Spleen (tissue), 11 donors: Measurements from ENCODE around the gene GADL1. TPM values are rescaled to one million over a fixed set of nuclear protein-coding genes. Genes with fewer than 3 reads are reported as not detected.

ENCODE experiments used
- DNase-seq: peaks from one replicate; pipeline ENCODE4 v3.0.0-alpha.2; 2020
- H3K27ac ChIP-seq, 8 donors: fragments of 200-600 bp; sonication (generic) in 7 of 8; 1 replicate in 4 of 8; 2 replicates in 4 of 8; pipeline versions ENCODE4 v1.5.0 to v1.8.0; 2016 to 2021; ENCODE audit warnings: inconsistent platforms in 4 of 8, mild to moderate bottlenecking in 4 of 8, moderate library complexity in 1 of 8
- H3K27me3 ChIP-seq, 7 donors: fragments of 200-600 bp; sonication (generic) in 6 of 7; replicated peaks in 1 of 7; 1 replicate in 4 of 7; 2 replicates in 3 of 7; pipeline versions ENCODE4 v1.5.0 to v1.8.0; 2016 to 2021; ENCODE audit warnings: inconsistent platforms in 3 of 7, mild to moderate bottlenecking in 1 of 7
- H3K36me3 ChIP-seq, 6 donors: fragments of 200-600 bp; sonication (generic) in 5 of 6; 1 replicate in 4 of 6; 2 replicates in 2 of 6; pipeline versions ENCODE4 v1.5.0 to v1.8.0; 2016 to 2021; ENCODE audit warnings: inconsistent platforms in 2 of 6
- H3K4me1 ChIP-seq, 6 donors: fragments of 200-600 bp; sonication (generic) in 5 of 6; 1 replicate in 3 of 6; 2 replicates in 3 of 6; pipeline versions ENCODE4 v1.5.0 to v1.8.0; 2016 to 2021; ENCODE audit warnings: inconsistent platforms in 3 of 6
- H3K4me3 ChIP-seq, 8 donors: fragments of 200-600 bp; sonication (generic) in 7 of 8; 1 replicate in 4 of 8; 2 replicates in 4 of 8; pipeline versions ENCODE4 v1.5.0 to v1.8.0; 2016 to 2021; ENCODE audit warnings: inconsistent platforms in 4 of 8, mild to moderate bottlenecking in 4 of 8, moderate library complexity in 2 of 8
- H3K9me3 ChIP-seq, 8 donors: fragments of 200-600 bp; sonication (generic) in 7 of 8; 1 replicate in 4 of 8; 2 replicates in 4 of 8; pipeline versions ENCODE4 v1.5.0 to v1.8.0; 2016 to 2021; ENCODE audit warnings: inconsistent platforms in 4 of 8
- CTCF ChIP-seq, 11 experiments: fragments of 200-600 bp in 7 of 11; fragments of 450-650 bp in 4 of 11; sonication (generic) in 4 of 11; IDR thresholded peaks in 8 of 11; conservative IDR thresholded peaks in 3 of 11; 1 replicate in 7 of 11; 2 replicates in 4 of 11; pipeline versions ENCODE4 v1.4.0 to v1.8.0; 2016 to 2021; ENCODE audit warnings: antibody characterized with exemption in 11 of 11, inconsistent platforms in 4 of 11, mild to moderate bottlenecking in 1 of 11
- POLR2A ChIP-seq, 3 donors: fragments of 450-650 bp; IDR thresholded peaks; one replicate each; pipeline ENCODE4 v1.5.1; 2017; ENCODE audit warnings: antibody characterized with exemption in 3 of 3, mild to moderate bottlenecking in 1 of 3
- POLR2AphosphoS5 ChIP-seq, 3 donors: sonication (generic); formaldehyde crosslinking; IDR thresholded peaks; one replicate each; pipeline ENCODE4 v1.5.1; 2017; ENCODE audit warnings: antibody characterized with exemption in 3 of 3
- WGBS, 5 donors: extraction: QIAGEN DNeasy Blood & Tissue Kit in 3 of 5; methylation state at CpG; one replicate each; pipeline versions ENCODE4 v1.1.5 to v1.1.7; 2013 to 2018; 5-methylcytosine and 5-hydroxymethylcytosine counted together
- intact Hi-C: fragments of 100-400 bp; cut with DNase I; formaldehyde crosslinking; loops from one replicate; pipeline ENCODE4 v1.15.0; 2023; ENCODE audit warnings: low total_unique reads
- polyA plus RNA-seq, 3 donors: library from polyadenylated mRNA; stranded (reverse); fragments of 200-250 nt; gene quantifications; one replicate each; pipeline ENCODE4 v1.2.1, GENCODE V29; 2013
- total RNA-seq, 7 donors: library from RNA; depleted of rRNA in 3 of 7; stranded (reverse); fragments of >200 nt in 3 of 7; fragmentation: NEBNext Ultra II Directional in 4 of 7; extraction: Animal tissue kit (Norgen Biotek cat#: 25700) in 4 of 7; gene quantifications; one replicate each; pipeline versions ENCODE4 v1.1.0 to v1.2.1, GENCODE V29; 2016 to 2021
- donor health status: healthy with polysubstance abuse.
- donor health status: DM: no; HTN: no; CAD: no; lungs with moderate emphysema.
- donor health status: DM: no; HTN: no; CAD: no.
- donor health status: Bipolar disorder and iron deficiency.
- donor health status: healthy.
- donor health status: DM: no; HTN: no; CAD: no.
- donor health status: DM: yes; HTN: yes; CAD: no.

Gene GADL1
- total and polyA plus RNA-seq, 10 donors, result 0.02 to 0.16 (median 0.08) TPM; not detected in 6

GRCh38 chr3:30862004-30862403 is 32.5 kb downstream of the GADL1 start:
- no peaks in the 10 kb centered on the region for H3K4me1 ChIP-seq
- 81 to 91% (median 88%) methylated on average over 2 of the region's 2 CpGs for WGBS, 5 donors
- H3K27me3 ChIP-seq, result peaks cover 0 to 3% (median 0%) of the 10 kb centered on the region in 7 donors
- intact Hi-C loops, result no loop called here
- no peak overlapping the region for H3K27ac ChIP-seq
- no peak for TF ChIP-seq POLR2A (IDR thresholded peaks at IDR 0.05)
- TF ChIP-seq POLR2AphosphoS5 (IDR thresholded peaks at IDR 0.05), result no peak
- TF ChIP-seq CTCF (IDR thresholded peaks at IDR 0.05 in 8 of 11, conservative IDR thresholded peaks at IDR 0.05 in 3 of 11), result no peak
- no peak for DNase-seq
- H3K9me3 ChIP-seq, result no peaks in the 10 kb centered on the region
- no peaks in the 10 kb centered on the region for H3K36me3 ChIP-seq
- no peak overlapping the region for H3K4me3 ChIP-seq

GRCh38 chr3:30858894-30859389 is 35.5 kb downstream of the GADL1 start:
- Histone ChIP-seq H3K36me3 (no peaks in the 10 kb centered on the region), H3K4me1 (no peaks in the 10 kb centered on the region), H3K9me3 (no peaks in the 10 kb centered on the region), H3K4me3 (no peak overlapping the region), H3K27me3 (no peaks in the 10 kb centered on the region), H3K27ac (no peak overlapping the region)
- TF ChIP-seq POLR2AphosphoS5 (IDR thresholded peaks at IDR 0.05) (no peak), POLR2A (IDR thresholded peaks at IDR 0.05) (no peak), CTCF (IDR thresholded peaks at IDR 0.05 in 8 of 11, conservative IDR thresholded peaks at IDR 0.05 in 3 of 11) (no peak)
- 82 to 89% (median 85%) methylated on average over 5 of the region's 5 CpGs for WGBS, 5 donors
- intact Hi-C loops, result no loop called here
- no peak for DNase-seq

- H3K4me3 ChIP-seq, result no peak overlapping the region
- H3K9me3 ChIP-seq, result no peaks in the 10 kb centered on the region
- H3K27me3 ChIP-seq, result no peaks in the 10 kb centered on the region
- intact Hi-C loops, result no loop called here
- DNase-seq, result no peak
- TF ChIP-seq POLR2A (IDR thresholded peaks at IDR 0.05), result no peak
- no peak for TF ChIP-seq CTCF (IDR thresholded peaks at IDR 0.05 in 8 of 11, conservative IDR thresholded peaks at IDR 0.05 in 3 of 11)
- no peak for TF ChIP-seq POLR2AphosphoS5 (IDR thresholded peaks at IDR 0.05)
- WGBS, 5 donors, result 75 to 84% (median 80%) methylated on average over 6 of the region's 6 CpGs
- no peaks in the 10 kb centered on the region for H3K4me1 ChIP-seq
- no peak overlapping the region for H3K27ac ChIP-seq
- no peaks in the 10 kb centered on the region for H3K36me3 ChIP-seq
Measured at GRCh38 chr3:30855400-30856292, 38.8 kb downstream of the GADL1 start.

- no peaks in the 10 kb centered on the region for H3K27me3 ChIP-seq
- WGBS, 5 donors, result 74 to 89% (median 78%) methylated on average over 4 of the region's 4 CpGs
- H3K36me3 ChIP-seq, result no peaks in the 10 kb centered on the region
- no peak for DNase-seq
- H3K4me3 ChIP-seq, result no peak overlapping the region
- peaks cover 0 to 5% (median 0%) of the 10 kb centered on the region in 6 donors for H3K4me1 ChIP-seq
- H3K9me3 ChIP-seq, result no peaks in the 10 kb centered on the region
- no peak overlapping the region for H3K27ac ChIP-seq
- intact Hi-C loops, result no loop called here
- TF ChIP-seq POLR2A (IDR thresholded peaks at IDR 0.05) (no peak), CTCF (IDR thresholded peaks at IDR 0.05 in 8 of 11, conservative IDR thresholded peaks at IDR 0.05 in 3 of 11) (no peak), POLR2AphosphoS5 (IDR thresholded peaks at IDR 0.05) (no peak)
Measured at GRCh38 chr3:30852833-30853232, 41.6 kb downstream of the GADL1 start.
